CD4-positive, alpha-beta T cell treated with Interleukin-4 for 4 hours (primary cell): Measurements from ENCODE around the gene ABHD16A.
A peak's percentile ranks its signal among the peaks of the same experiment; 100 is the strongest.

Source experiments
- DNase-seq: peaks from one replicate; pipeline ENCODE4 v3.0.0-alpha.2; 2020

The ABHD16A gene

GRCh38 chr6:31660381-31661261 is 42.5 kb downstream of the ABHD16A start, which contains the start of gene C6orf47:
Gene C6orf47, minus strand, starts transcription at chr6:31660778. Its CDS starts 831 bp downstream, at chr6:31659947.
- DNase-seq, result peak; percentile 71

- peak; percentile 57 for DNase-seq
Observed at GRCh38 chr6:31659649-31660380, 43.3 kb downstream of the ABHD16A start.

GRCh38 chr6:31658983-31659648 is 44.0 kb downstream of the ABHD16A start:
- DNase-seq, result no peak

GRCh38 chr6:31658158-31658688 is 44.9 kb downstream of the ABHD16A start:
- no peak for DNase-seq

GRCh38 chr6:31657406-31658157 is 45.5 kb downstream of the ABHD16A start:
- DNase-seq, result peak; percentile 29

- no peak for DNase-seq
Observed at GRCh38 chr6:31655349-31656237, 47.5 kb downstream of the ABHD16A start, which contains the start of gene APOM. Gene APOM, plus strand, starts transcription at chr6:31655894. Its CDS starts 73 bp downstream, at chr6:31655967.

- DNase-seq, result no peak
Observed at GRCh38 chr6:31654574-31655348, 48.4 kb downstream of the ABHD16A start.

- no peak for DNase-seq
Observed at GRCh38 chr6:31652925-31653724, 50.0 kb downstream of the ABHD16A start.

GRCh38 chr6:31651602-31652191 is 51.4 kb downstream of the ABHD16A start:
- peak; percentile 51 for DNase-seq

- no peak for DNase-seq
Observed at GRCh38 chr6:31645325-31645724, 57.8 kb downstream of the ABHD16A start.

GRCh38 chr6:31643818-31644454 is 59.2 kb downstream of the ABHD16A start:
- DNase-seq, result no peak

- DNase-seq, result no peak
Observed at GRCh38 chr6:31642798-31643570, 60.1 kb downstream of the ABHD16A start.

- no peak for DNase-seq
Observed at GRCh38 chr6:31641370-31641769, 61.8 kb downstream of the ABHD16A start.

GRCh38 chr6:31640612-31641011 is 62.5 kb downstream of the ABHD16A start:
- DNase-seq, result no peak

GRCh38 chr6:31639449-31639861 is 63.7 kb downstream of the ABHD16A start:
- DNase-seq, result no peak

GRCh38 chr6:31639043-31639442 is 64.1 kb downstream of the ABHD16A start:
- DNase-seq, result no peak
